H7 (cell line): ENCODE results near the gene RBMS1. TPM values are rescaled to one million over a fixed set of nuclear protein-coding genes. Genes with fewer than 3 reads are reported as not detected.
A peak's percentile ranks its signal among the peaks of the same experiment; 100 is the strongest.

Experiments used
- DNase-seq: peaks from one replicate; pipeline ENCODE4 v3.0.0; 2012
- H3K27me3 ChIP-seq: 2 replicates; pipeline ENCODE4 v1.6.0; 2011; ENCODE audit warnings: mild to moderate bottlenecking, low read length; ENCODE audit not compliant: control insufficient read depth, insufficient read depth
- H3K36me3 ChIP-seq: replicated peaks from 2 replicates; pipeline ENCODE4 v1.5.1; 2011; ENCODE audit warnings: low read length; ENCODE audit not compliant: control insufficient read depth, insufficient read depth
- H3K4me3 ChIP-seq: 2 replicates; pipeline ENCODE4 v1.5.1; 2011; ENCODE audit warnings: low read depth, mild to moderate bottlenecking, control low read depth, low read length, moderate library complexity; ENCODE audit not compliant: insufficient read depth
- total RNA-seq: library from RNA; depleted of rRNA; stranded (reverse); fragments of >200 nt; shearing (Covaris generic); gene quantifications from 2 replicates; pipeline ENCODE4 v1.2.3, GENCODE V29; 2014; rRNA removed

The RBMS1 gene, protein sequence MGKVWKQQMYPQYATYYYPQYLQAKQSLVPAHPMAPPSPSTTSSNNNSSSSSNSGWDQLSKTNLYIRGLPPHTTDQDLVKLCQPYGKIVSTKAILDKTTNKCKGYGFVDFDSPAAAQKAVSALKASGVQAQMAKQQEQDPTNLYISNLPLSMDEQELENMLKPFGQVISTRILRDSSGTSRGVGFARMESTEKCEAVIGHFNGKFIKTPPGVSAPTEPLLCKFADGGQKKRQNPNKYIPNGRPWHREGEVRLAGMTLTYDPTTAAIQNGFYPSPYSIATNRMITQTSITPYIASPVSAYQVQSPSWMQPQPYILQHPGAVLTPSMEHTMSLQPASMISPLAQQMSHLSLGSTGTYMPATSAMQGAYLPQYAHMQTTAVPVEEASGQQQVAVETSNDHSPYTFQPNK
- 46.7 and 53.8 TPM in 2 replicates for total RNA-seq

DNA sequence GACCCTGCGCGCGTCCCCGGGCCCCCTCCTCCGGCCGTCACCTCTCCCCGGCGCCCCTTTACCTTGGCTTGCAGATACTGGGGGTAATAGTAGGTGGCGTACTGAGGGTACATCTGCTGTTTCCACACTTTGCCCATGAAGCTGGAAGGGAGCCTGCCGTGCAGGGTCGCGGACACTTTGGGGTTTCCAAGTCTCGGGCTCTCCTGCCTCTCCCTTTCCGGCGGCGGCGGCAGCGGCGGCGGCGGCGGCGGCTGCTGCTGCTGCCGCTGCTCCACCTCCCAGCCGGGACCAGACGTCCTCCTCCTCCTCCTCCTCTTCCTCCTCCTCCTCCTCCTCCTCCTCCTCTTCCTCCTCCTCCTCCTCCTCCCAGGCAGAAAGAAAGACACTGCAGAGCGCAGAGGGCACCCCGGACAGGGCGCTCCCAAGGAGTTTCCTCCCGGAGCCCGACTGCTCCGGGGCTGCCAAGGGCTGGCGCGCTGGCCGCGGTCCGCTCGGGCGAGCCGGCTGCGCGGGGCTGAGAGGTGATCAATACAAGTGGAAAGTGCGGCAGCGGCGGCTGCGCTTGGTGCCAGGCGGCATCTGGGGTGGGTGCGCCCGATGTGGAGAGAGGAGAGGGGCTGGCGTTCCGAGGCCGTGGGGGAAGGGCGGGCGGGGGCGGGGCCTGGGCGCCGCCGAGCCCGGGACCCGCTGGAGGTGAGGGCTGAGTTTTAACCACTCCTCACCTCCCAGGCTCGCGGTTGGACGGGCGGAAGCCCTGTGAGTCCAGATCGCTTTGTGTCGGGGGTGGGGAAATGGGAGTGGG, at the start of gene RBMS1:
RBMS1 (minus strand) TSS at position 581 of the 802 bp plus-strand sequence; CDS start at position 137, 444 bp downstream.
- DNase-seq = peak; percentile 89
- H3K27me3 ChIP-seq = no peaks in the 10 kb centered on the region

DNA sequence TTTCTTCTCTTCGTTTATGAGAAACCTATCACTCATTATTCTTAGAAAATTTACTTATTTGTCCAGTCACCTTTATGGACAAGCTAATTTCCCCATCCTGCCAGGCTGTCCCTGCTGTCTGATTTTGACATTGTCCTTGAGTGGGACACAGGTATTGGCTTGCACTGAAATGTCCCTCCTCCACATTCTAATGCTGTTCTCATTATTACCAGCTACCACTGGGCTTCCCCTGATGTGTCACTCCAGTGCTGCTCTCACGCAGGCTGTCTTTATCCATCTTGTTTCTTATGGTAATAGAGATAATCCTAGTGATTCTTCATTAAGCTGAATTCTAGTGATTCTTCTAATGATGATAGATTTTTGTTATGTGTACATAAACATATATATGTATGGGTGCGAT, 48.1 kb upstream of the RBMS1 start:
- H3K36me3 ChIP-seq = no peaks in the 10 kb centered on the region
- no peak overlapping the region for H3K4me3 ChIP-seq
- no peaks in the 10 kb centered on the region for H3K27me3 ChIP-seq
- DNase-seq = no peak

More for the DNA sequence above, at the start of gene RBMS1:
- Histone ChIP-seq H3K4me3 (peak within 1 kb of the TSS; percentile 81), H3K36me3 (no peaks in the 10 kb centered on the region)

DNA sequence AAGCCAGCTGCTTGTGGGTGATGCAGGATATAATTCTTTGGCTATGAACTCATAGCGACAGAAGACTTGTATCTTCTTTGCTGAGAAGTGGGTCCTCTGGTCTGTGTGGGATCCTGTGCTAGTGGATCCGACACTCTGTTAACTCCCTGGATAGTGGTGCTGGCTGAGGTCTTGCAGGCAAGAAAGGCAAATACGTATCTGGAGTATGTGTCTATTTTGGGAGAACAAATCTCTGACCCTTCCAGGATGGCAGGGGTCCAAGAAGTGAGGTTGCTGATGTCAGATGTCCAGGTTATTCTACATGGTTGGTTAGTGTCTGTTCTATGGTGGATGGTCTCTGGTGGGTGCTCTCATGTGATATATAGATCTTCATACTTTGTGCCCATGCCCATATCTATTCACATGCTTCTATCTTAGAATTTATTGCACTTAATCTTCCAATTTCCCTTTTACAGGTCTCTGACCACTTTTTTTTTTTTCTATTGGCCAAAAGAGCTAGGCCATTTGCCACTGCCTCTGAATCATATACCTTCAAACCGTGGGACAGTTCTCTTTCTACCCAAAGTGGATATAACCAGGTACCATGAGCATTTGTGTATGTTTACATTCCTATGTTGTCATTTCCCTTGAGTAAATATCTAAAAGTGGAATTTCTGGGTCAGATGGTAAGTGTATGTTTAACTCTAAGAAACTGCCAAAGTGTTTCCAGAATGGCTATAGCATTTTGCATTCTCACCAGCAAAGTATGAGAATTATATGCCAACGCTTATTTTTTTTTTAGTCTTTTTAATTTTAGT, 45.1 kb upstream of the RBMS1 start:
- Histone ChIP-seq H3K4me3 (no peak overlapping the region), H3K27me3 (no peaks in the 10 kb centered on the region), H3K36me3 (no peaks in the 10 kb centered on the region)
- no peak for DNase-seq

DNA sequence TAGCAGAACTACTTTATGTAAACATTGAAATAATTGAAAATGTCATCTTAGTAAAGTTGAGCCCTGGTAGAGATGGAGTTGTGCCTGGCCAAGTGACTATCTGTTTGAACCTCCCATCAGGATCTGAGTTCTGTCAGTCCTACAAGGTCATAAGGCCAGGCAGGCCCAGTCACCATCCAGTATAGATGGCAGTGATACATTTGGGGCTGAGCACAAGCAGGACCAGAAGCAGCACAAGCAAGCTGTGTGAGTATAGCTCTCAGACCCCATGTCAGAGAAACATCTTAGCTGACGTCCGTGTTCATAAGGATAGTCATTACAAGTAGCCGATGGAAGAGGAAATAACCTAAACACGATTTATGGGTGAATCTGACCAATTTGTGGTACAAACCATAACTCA, 44.5 kb upstream of the RBMS1 start:
- no peaks in the 10 kb centered on the region for H3K27me3 ChIP-seq
- no peak overlapping the region for H3K4me3 ChIP-seq
- no peaks in the 10 kb centered on the region for H3K36me3 ChIP-seq
- DNase-seq = no peak

DNA sequence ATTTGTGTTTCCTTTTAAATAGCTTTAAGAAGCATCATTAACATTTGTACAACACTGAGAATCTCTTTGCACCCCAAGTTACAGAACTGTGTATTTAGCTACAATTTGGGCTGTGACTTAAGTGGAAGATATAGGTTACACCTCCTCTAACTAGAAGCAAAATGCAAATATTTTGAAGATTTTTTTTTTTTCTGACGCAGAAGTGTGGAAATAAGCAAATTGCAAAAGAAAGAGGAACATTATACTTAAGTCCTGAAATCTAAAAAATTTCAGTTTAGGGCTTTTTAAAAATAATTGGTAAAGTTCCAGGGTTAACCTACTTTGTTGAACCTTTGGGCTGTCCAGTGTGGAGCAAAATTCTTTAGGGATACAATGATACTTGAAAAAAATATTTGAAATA, 41.4 kb upstream of the RBMS1 start:
- no peaks in the 10 kb centered on the region for H3K27me3 ChIP-seq
- DNase-seq = no peak
- no peaks in the 10 kb centered on the region for H3K36me3 ChIP-seq
- H3K4me3 ChIP-seq = no peak overlapping the region

DNA sequence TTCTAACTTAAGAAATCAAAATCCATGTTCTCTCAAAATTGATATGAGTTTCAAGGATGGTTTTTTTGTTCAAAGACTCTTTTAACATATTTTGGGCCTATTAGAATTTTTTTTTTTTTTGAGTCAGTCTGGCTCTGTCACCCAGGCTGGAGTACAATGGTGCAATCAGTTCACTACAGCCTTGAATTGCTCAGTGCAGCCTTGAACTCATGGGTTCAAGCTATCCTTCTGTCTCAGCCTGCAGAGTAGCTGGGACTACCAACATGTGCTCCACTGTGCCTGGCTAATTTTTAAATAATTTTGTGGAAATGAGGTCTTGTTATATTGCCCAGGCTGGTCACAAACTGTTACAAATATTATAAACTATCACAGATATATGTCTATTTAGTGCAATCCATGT, 40.6 kb upstream of the RBMS1 start:
- no peak overlapping the region for H3K4me3 ChIP-seq
- H3K36me3 ChIP-seq = no peaks in the 10 kb centered on the region
- no peaks in the 10 kb centered on the region for H3K27me3 ChIP-seq
- no peak for DNase-seq

DNA sequence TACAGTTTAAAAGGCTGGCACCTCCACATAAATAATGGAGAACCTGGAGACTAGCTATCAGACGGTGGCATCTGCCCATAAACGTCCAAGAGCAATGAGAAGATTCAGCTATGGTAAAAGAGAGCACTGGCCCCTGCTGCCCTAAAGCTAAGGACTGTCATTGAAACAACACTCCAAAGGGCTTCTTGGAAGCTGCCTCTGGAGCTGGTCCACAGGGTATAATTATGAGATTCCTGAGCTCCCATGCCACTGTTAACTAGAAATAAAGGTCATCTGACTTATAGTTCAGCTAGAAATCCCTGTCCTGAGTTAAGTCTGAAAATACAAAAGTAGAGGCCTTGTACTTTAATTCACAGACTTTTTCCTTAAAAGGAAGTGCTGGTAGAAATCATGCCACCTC, 39.9 kb upstream of the RBMS1 start:
- Histone ChIP-seq H3K27me3 (no peaks in the 10 kb centered on the region), H3K4me3 (no peak overlapping the region), H3K36me3 (no peaks in the 10 kb centered on the region)
- DNase-seq = no peak

DNA sequence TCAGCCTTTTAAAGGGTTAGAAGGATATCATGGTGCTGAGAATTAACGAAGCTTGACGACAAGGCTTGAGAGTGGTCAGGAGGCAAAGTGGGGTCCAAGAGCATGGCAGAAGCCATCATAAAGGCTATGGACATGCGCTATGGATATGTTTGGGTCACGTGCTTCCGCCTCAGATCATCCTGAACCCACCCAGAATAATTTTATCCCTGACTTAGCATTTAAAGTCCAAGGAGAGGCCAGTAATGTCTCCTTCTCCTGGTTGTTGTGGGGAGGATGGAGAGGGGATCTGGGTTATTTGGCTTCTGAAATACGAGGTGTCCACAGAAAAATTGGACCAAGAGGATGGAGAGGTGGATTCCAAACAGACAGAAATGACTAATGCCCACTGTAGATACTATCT, 38.8 kb upstream of the RBMS1 start:
- Histone ChIP-seq H3K36me3 (no peaks in the 10 kb centered on the region), H3K4me3 (no peak overlapping the region), H3K27me3 (no peaks in the 10 kb centered on the region)
- DNase-seq = no peak

DNA sequence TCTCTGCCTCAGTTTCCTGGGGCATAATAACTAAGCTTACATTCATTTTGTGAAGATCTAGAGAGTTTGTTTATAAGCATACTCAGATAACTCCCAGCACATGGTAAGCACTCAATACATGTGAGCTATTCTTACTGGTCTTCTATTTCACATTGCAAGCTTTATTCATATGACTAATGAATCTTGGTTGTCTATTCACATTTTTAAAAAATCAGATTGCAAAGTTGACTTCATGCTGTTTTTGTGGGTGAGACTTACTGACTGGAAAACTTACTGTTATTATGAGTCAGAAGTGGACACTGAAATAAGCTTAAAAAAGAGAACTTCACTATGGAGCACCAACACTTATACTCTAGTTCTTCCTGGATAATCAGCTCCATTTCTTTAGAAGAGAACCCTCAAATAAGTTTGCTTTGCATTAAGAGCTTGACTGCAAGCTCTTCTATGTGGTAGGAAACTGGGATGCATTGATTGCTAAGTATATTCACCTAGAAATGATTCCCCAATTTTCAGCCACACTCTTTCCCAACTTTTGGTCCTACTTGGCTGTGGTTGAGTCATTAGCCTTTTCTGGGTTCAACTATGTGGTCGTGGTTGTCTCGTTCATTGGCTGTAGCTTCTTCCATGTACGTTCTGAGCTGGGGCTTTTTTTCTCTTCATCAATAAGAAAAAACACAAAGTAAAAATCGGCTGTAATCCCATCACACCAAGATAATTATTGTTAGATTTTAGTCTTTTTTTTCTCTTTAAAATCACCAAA, 29.5 kb upstream of the RBMS1 start:
- no peak overlapping the region for H3K4me3 ChIP-seq
- H3K27me3 ChIP-seq = no peaks in the 10 kb centered on the region
- no peaks in the 10 kb centered on the region for H3K36me3 ChIP-seq
- DNase-seq = no peak

DNA sequence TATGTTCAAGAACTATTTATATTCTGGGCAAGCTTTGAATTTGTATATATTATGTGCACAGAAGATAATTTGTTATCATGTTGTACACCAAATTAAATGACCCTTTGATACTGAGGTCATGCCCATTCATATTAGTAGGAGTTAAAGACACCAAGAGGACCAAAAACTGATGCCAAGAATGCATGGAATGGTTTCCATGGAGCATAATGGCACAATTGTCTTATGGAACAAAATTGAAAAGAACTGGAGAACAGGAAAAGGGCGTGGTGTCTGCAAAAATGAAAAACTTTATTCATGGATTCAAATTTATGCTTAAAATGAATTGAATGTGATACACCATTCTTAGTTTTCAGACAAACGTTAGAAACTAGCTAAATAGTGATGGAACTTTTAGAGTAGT, 24.1 kb upstream of the RBMS1 start:
- no peaks in the 10 kb centered on the region for H3K36me3 ChIP-seq
- H3K27me3 ChIP-seq = no peaks in the 10 kb centered on the region
- DNase-seq = no peak
- no peak overlapping the region for H3K4me3 ChIP-seq

DNA sequence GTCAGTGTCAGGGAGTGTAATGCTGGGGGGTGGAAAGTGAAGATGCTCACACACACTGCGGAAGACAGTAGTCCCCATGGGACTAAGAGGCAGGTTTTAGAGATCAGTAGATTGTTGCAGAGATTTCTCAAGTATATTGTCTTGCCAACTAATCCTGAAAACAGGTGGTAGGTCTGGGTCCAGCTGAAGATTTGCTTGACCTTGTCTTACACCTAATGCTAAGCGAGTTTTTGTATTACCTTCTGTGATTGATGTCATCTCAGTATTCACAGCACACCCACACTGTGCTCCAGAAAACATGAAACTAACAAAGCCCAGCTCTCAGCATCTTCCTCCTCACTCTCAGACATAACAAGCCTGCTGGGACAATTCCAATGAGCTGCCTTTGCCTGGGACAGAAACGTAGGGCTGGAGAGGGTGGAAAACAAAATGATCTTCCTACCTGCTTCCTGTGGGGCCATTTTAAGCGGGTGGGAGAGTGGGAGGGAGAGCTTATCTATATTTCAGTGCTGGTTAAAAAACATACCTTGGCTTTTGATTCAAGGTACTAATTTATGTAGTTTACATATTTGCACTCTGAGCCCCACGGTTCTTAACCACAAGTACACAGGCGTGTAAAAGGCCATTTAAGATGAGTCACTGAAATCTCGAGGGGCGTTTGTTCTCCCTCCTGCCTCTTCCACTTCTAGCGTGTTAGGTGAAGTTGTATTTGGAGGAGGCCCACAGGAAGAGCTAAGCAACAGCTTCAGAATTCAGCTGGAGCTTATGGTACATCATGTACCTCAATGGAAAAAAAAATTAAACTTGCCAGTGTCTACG, 23.1 kb upstream of the RBMS1 start:
- no peak overlapping the region for H3K4me3 ChIP-seq
- DNase-seq = no peak

DNA sequence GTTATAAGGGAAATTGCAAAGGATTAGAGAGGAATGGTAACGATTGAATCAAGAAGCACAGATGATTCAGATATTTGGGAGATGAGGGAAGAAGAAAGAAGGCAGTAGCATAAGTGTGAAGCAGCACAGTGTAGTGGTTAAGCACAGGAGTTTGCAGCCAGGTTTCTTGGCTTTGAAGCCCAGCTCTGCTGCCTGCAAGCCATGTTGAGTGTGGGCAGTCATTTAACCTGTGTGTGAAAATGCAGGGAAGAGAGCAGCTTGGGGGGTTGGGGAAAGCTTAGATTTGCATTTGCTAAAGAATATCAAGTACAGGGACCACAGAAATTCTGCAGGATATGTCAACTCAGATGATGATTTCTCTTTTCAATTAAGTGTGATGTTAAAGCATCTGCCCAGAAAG, 21.5 kb upstream of the RBMS1 start:
- DNase-seq = no peak
- Histone ChIP-seq H3K36me3 (no peaks in the 10 kb centered on the region), H3K4me3 (no peak overlapping the region), H3K27me3 (no peaks in the 10 kb centered on the region)

More for the DNA sequence above, 23.1 kb upstream of the RBMS1 start:
- no peaks in the 10 kb centered on the region for H3K36me3 ChIP-seq
- no peaks in the 10 kb centered on the region for H3K27me3 ChIP-seq

DNA sequence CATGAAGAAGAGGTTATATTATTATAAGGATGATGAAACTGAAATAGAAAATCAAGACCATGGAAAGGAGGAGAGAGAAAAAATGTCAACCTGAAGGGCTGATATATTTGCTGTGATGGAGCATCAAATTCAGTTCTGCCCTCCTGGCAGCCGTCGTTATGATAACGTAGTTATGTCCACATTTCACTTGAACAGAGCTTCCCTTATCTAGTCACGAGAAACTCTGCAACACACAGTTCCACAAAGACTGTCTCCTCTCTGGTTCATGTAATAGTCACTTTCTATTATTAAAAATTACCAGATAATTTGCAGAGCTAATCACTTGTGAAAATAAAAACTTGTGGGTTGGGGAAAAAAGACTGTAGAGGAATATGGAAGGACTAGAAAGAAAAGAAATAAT, 19.5 kb upstream of the RBMS1 start:
- Histone ChIP-seq H3K4me3 (no peak overlapping the region), H3K27me3 (no peaks in the 10 kb centered on the region), H3K36me3 (no peaks in the 10 kb centered on the region)
- DNase-seq = no peak
